Thoracic aorta (tissue), 2 donors: ENCODE data around the gene ZNF700. TPM values are rescaled to one million over a fixed set of nuclear protein-coding genes. Genes with fewer than 3 reads are reported as not detected.

ENCODE experiments used
- ATAC-seq: fragments of 150-250 bp; one replicate; pipeline ENCODE4 v1.8.0; 2017; ENCODE audit warnings: low read depth; ENCODE audit not compliant: insufficient number of reproducible peaks, low FRiP score
- DNase-seq: peaks from one replicate; pipeline ENCODE4 v3.0.0-alpha.2; 2020; ENCODE audit warnings: low spot score
- H3K27ac ChIP-seq, 2 donors: fragments of 200-600 bp; sonication (generic); 1 replicate in 1 of 2; 2 replicates in 1 of 2; pipeline ENCODE4 v1.5.1; 2016; ENCODE audit warnings: mild to moderate bottlenecking in 2 of 2, moderate library complexity in 2 of 2
- H3K27me3 ChIP-seq: fragments of 200-600 bp; sonication (generic); replicated peaks from 2 replicates; pipeline ENCODE4 v1.6.0; 2016; ENCODE audit warnings: mild to moderate bottlenecking; ENCODE audit not compliant: insufficient read depth
- H3K36me3 ChIP-seq: fragments of 200-600 bp; sonication (generic); one replicate; pipeline ENCODE4 v1.5.1; 2016
- H3K4me1 ChIP-seq, 2 donors: fragments of 200-600 bp; sonication (generic); 1 replicate in 1 of 2; 2 replicates in 1 of 2; pipeline versions ENCODE4 v1.5.1 to v1.6.0; 2016; ENCODE audit warnings: low read depth in 2 of 2, mild to moderate bottlenecking in 1 of 2; ENCODE audit not compliant: control insufficient read depth in 1 of 2
- H3K4me3 ChIP-seq: fragments of 200-600 bp; sonication (generic); 2 replicates; pipeline ENCODE4 v1.5.1; 2016; ENCODE audit warnings: mild to moderate bottlenecking
- H3K9me3 ChIP-seq: fragments of 200-600 bp; sonication (generic); 2 replicates; pipeline ENCODE4 v1.5.1; 2016
- CTCF ChIP-seq: fragments of 200-600 bp; sonication (generic); IDR thresholded peaks from one replicate; pipeline ENCODE4 v1.5.1; 2019; ENCODE audit warnings: antibody characterized with exemption
- total RNA-seq, 2 donors: library from RNA; depleted of rRNA; stranded (reverse); fragments of >200 nt; gene quantifications; one replicate each; pipeline versions ENCODE4 v1.1.0 to v1.2.3, GENCODE V29; 2016

The ZNF700 gene
- total RNA-seq, 2 donors from 2014 or later, result 12.5 to 20.0 TPM

- H3K9me3 ChIP-seq, result peaks cover 94% of the 10 kb centered on the region
- no peak for DNase-seq
- H3K36me3 ChIP-seq, result peaks cover 46% of the 10 kb centered on the region
- TF ChIP-seq CTCF, result no peak
- H3K27ac ChIP-seq, result no peak overlapping the region
- H3K4me3 ChIP-seq, result no peak overlapping the region
- H3K4me1 ChIP-seq, result no peaks in the 10 kb centered on the region
- H3K27me3 ChIP-seq, result no peaks in the 10 kb centered on the region
- no peak for ATAC-seq
Measured at GRCh38 chr19:11950312-11950711, 25.4 kb downstream of the ZNF700 start.

DNA sequence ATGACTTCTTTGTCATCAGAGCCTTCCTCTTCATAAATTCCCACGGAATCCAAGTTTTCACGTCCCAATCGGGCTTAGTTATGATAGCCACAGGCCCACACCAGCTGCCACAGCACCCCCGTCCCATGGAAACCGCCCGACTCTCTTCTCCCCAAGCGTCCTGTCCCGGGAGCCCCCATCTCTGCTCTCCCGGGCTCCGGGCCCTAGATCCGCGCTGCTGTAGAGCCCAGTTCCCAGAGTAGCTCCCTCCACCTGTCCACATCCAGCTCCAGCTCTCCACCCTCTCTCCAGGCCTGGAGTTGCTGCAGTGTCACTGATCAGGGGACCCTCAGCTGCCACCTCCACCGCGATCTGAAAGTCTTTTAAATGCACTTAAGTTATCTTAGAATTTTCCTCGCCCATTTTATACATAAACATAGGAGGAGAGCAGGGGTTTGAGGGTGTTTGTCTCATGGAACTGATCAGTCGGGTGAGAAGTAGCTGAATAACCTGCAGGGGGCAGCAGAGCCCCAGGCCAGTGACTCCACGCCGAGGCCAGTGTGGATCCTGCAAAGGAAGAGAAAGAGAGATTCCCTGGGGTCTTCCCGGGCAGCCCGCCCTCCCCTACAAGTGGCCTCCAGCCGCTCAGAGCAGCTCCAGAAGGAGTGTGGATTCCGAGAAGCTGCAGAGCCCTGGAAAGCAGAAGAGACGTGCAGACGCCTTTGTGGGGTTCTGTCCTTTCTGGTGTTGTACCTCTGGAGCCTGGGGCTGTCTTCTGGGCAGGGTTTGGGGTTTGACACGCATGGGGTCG, 38.9 kb downstream of the ZNF700 start:
- DNase-seq (peak; percentile 31), ATAC-seq (no peak)
- Histone ChIP-seq H3K4me3 (peak overlapping the region; percentile 84), H3K9me3 (no peaks in the 10 kb centered on the region), H3K4me1 (peaks cover 10 to 22% of the 10 kb centered on the region in 2 donors), H3K36me3 (no peaks in the 10 kb centered on the region), H3K27ac (peak overlapping the region; percentile 86 to 93), H3K27me3 (no peaks in the 10 kb centered on the region)
- peak; percentile 85 for TF ChIP-seq CTCF

GRCh38 chr19:11964496-11964857, 39.6 kb downstream of the ZNF700 start:
- TF ChIP-seq CTCF, result no peak
- no peaks in the 10 kb centered on the region for H3K36me3 ChIP-seq
- ATAC-seq, result no peak
- no peak for DNase-seq
- peaks cover 10 to 22% of the 10 kb centered on the region in 2 donors for H3K4me1 ChIP-seq
- peak overlapping the region; percentile 86 to 93 for H3K27ac ChIP-seq
- peak overlapping the region; percentile 84 for H3K4me3 ChIP-seq
- H3K9me3 ChIP-seq, result no peaks in the 10 kb centered on the region
- no peaks in the 10 kb centered on the region for H3K27me3 ChIP-seq

DNA sequence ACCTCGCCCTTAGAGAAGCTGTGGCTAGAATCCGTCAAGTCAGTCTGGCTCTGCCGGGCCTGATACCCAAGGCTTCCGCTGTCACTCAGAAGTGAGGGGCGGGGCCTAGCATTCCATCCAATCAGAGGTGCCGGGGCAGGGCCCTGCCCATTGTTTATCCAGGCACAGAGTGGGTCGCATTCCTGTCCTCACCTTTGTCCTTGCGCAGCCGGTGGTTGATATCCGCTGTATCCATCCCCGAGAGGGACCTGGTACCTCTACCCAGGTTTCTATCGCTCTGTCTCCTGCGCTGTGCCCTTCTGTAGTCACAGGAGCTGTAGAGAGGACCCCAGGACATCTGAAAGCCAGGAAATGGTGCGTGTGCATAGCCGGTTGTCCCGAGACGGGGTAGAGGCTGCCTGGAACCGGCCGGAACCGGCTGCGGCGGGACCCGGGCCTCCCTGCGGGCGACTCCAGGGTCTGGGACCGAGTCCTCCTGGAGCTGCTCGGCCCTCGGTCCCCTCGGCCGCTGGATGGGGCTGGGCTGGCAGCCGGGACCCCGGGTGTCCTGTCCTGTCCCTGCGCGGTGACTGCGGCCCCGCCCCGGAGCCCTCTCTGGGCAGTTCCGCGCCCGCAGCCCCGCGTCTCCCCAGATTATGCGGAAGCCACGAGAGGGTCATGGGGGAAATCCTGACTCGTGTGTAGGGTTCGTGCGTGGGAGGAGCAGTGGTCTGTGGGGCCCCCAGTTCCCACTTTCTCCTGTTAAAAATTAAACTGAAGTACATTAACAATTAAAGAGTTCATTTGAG, 40.1 kb downstream of the ZNF700 start, which contains the start of gene ZNF763:
Gene ZNF763 (plus strand): TSS at position 183 of the 788 bp plus-strand sequence. CDS start 169 bp downstream, at position 352.
- Histone ChIP-seq H3K4me3 (peak within 1 kb of the TSS; percentile 84), H3K4me1 (peaks cover 10 to 22% of the 10 kb centered on the region in 2 donors), H3K27ac (peak within 1 kb of the TSS; percentile 86 to 93), H3K36me3 (peaks cover 2% of the 10 kb centered on the region), H3K9me3 (no peaks in the 10 kb centered on the region), H3K27me3 (no peaks in the 10 kb centered on the region)
- ATAC-seq, result peak; percentile 80
- no peak for TF ChIP-seq CTCF
- DNase-seq, result peak; percentile 82

DNA sequence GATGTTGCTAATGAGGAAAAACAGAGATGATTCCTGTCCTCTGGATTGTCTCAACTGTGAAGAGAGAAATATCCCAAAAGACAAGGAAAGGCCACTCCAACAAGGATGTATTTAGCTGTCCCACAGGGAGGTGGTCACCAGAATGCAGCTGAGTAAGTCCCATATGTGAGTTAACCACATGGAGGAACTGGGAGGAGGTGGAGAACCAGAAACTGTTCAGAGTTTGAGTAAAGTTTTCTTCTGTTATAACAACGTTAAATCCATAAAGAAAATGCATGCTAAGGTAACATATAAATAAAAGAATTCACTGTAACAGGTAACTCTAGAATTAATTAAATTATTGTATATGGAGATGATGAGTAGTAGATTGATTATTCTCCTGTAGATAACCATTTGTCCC, 45.3 kb downstream of the ZNF700 start:
- H3K4me3 ChIP-seq, result no peak overlapping the region
- peaks cover 3 to 10% of the 10 kb centered on the region in 2 donors for H3K4me1 ChIP-seq
- no peak overlapping the region for H3K27ac ChIP-seq
- ATAC-seq (no peak), DNase-seq (no peak)
- H3K27me3 ChIP-seq, result no peaks in the 10 kb centered on the region
- peaks cover 3% of the 10 kb centered on the region for H3K36me3 ChIP-seq
- TF ChIP-seq CTCF, result no peak
- no peaks in the 10 kb centered on the region for H3K9me3 ChIP-seq
